HCT116 (cell line): ENCODE data around the gene XRN2. TPM values are rescaled to one million over a fixed set of nuclear protein-coding genes. Genes with fewer than 3 reads are reported as not detected.

ENCODE experiments used
- ATAC-seq: fragments of 200-7000 bp; cut with Tn5 transposase; 2 replicates; pipeline ENCODE4 v1.9.1; 2020; ENCODE audit warnings: mild to moderate bottlenecking, moderate library complexity
- BruUV-seq: library from RNA; stranded (reverse); fragments of 400-500 nt; replicated peaks from 2 replicates; lab custom pipeline; 2021; lab: Mats Ljungman, UMichigan
- CTCF ChIA-PET: fragments of 300-600 bp; sonication (Branson Sonifier 250); formaldehyde crosslinking; loops from one replicate; lab custom pipeline; 2021; ENCODE audit warnings: antibody characterized with exemption; lab: Charles Lee
- POLR2A ChIA-PET: fragments of 300-600, 350-600 bp; sonication (Branson Sonifier 250); formaldehyde crosslinking; loops from one replicate; lab custom pipeline; 2021; ENCODE audit warnings: antibody characterized with exemption; lab: Charles Lee
- RAD21 ChIA-PET, 2 experiments: fragments of 300-600 bp; sonication (Branson Sonifier 250); formaldehyde crosslinking; loops; one replicate each; lab custom pipeline; 2023; ENCODE audit warnings: low total read pairs in 2 of 2; ENCODE audit not compliant: uncharacterized antibody in 2 of 2, unreplicated experiment in 2 of 2, low non-redundant PET in 1 of 2; lab: Charles Lee
- DNase-seq: peaks from one replicate; pipeline ENCODE4 v3.0.0-alpha.2; 2010; ENCODE audit warnings: low read depth, low spot score
- H2AFZ ChIP-seq: fragments of 200-600 bp; shearing (Covaris generic), sonication (generic); 2 replicates; pipeline ENCODE4 v1.6.1; 2017; ENCODE audit warnings: low read depth, mixed run types, mixed read lengths, antibody characterized with exemption, low read length; ENCODE audit not compliant: poor library complexity, severe bottlenecking
- H3K27ac ChIP-seq: 2 replicates; pipeline ENCODE4 v1.5.1; 2012; ENCODE audit warnings: low read depth, low read length
- H3K27me3 ChIP-seq: fragments of 200-600 bp; sonication (generic); 2 replicates; pipeline ENCODE4 v1.6.1; 2016; ENCODE audit warnings: mixed run types, low read length, mixed read lengths; ENCODE audit not compliant: insufficient read depth
- H3K36me3 ChIP-seq, 2 experiments: fragments of 200-500 bp in 1 of 2; fragments of 200-600 bp in 1 of 2; sonication (Bioruptor generic) in 1 of 2; sonication (generic) in 1 of 2; 2 replicates each; pipeline versions ENCODE4 v1.5.1 to v1.6.1; 2014 to 2016; ENCODE audit warnings: low read length in 2 of 2, inconsistent platforms in 1 of 2, mixed read lengths in 1 of 2, mixed run types in 1 of 2; ENCODE audit not compliant: insufficient read depth in 2 of 2, control insufficient read depth in 1 of 2
- H3K4me1 ChIP-seq, 2 experiments: fragments of 200-600 bp in 1 of 2; sonication (generic) in 1 of 2; 2 replicates each; pipeline versions ENCODE4 v1.5.1 to v1.6.1; 2012 to 2017; ENCODE audit warnings: low read length in 2 of 2, inconsistent platforms in 1 of 2, mild to moderate bottlenecking in 1 of 2, mixed read lengths in 1 of 2, mixed run types in 1 of 2, moderate library complexity in 1 of 2; ENCODE audit not compliant: insufficient read depth in 2 of 2, control insufficient read depth in 1 of 2
- H3K4me2 ChIP-seq: fragments of 200-600 bp; sonication (generic); 2 replicates; pipeline ENCODE4 v1.6.1; 2017; ENCODE audit warnings: mixed run types, low read length, mixed read lengths
- H3K4me3 ChIP-seq, 2 experiments: fragments of 200-600 bp in 1 of 2; sonication (generic) in 1 of 2; replicated peaks in 1 of 2; 2 replicates each; pipeline ENCODE4 v1.5.1; 2011 to 2016; ENCODE audit warnings: low read length in 2 of 2, control low read depth in 1 of 2, low read depth in 1 of 2, mild to moderate bottlenecking in 1 of 2, mixed read lengths in 1 of 2, mixed run types in 1 of 2
- H3K79me2 ChIP-seq: fragments of 200-600 bp; sonication (generic); 2 replicates; pipeline ENCODE4 v1.6.1; 2017; ENCODE audit warnings: mild to moderate bottlenecking, mixed run types, low read length, moderate library complexity, mixed read lengths; ENCODE audit not compliant: insufficient read depth
- H3K9ac ChIP-seq: fragments of 200-600 bp; sonication (generic); 2 replicates; pipeline ENCODE4 v1.6.1; 2016; ENCODE audit warnings: low read length, mixed read lengths
- H3K9me2 ChIP-seq: fragments of 200-600 bp; sonication (generic), shearing (Covaris generic); 2 replicates; pipeline ENCODE4 v1.6.1; 2017; ENCODE audit warnings: mixed run types, mild to moderate bottlenecking, moderate library complexity; ENCODE audit not compliant: insufficient read depth
- H3K9me3 ChIP-seq, 2 experiments: fragments of 200-500 bp in 1 of 2; fragments of 200-600 bp in 1 of 2; sonication (Bioruptor generic) in 1 of 2; sonication (generic) in 1 of 2; 2 replicates each; pipeline ENCODE4 v1.6.1; 2014 to 2017; ENCODE audit warnings: low read length in 2 of 2, mixed read lengths in 2 of 2, inconsistent platforms in 1 of 2, low read depth in 1 of 2, mild to moderate bottlenecking in 1 of 2, mixed run types in 1 of 2, moderate library complexity in 1 of 2; ENCODE audit not compliant: control insufficient read depth in 1 of 2, insufficient read depth in 1 of 2
- H4K20me1 ChIP-seq: fragments of 200-600 bp; sonication (generic), shearing (Covaris generic); 2 replicates; pipeline ENCODE4 v1.6.1; 2017; ENCODE audit warnings: mixed run types, mild to moderate bottlenecking, moderate library complexity; ENCODE audit not compliant: insufficient read depth
- CBX3 ChIP-seq: IDR thresholded peaks from 2 replicates; pipeline ENCODE4 v1.6.1; 2012; ENCODE audit warnings: low read depth
- CEBPB ChIP-seq: IDR thresholded peaks from 2 replicates; pipeline ENCODE4 v1.6.1; 2012; ENCODE audit warnings: low read depth
- CTCF ChIP-seq, 3 experiments: fragments of 200-600 bp in 1 of 3; sonication (generic) in 1 of 3; IDR thresholded peaks in 2 of 3; conservative IDR thresholded peaks in 1 of 3; 2 replicates each; pipeline ENCODE4 v1.5.1; 2012 to 2017; ENCODE audit warnings: low read depth in 2 of 3, low read length in 2 of 3, antibody characterized with exemption in 1 of 3, borderline replicate concordance in 1 of 3, control low read depth in 1 of 3, mild to moderate bottlenecking in 1 of 3, mixed read lengths in 1 of 3, mixed run types in 1 of 3, moderate library complexity in 1 of 3; ENCODE audit not compliant: insufficient read depth in 1 of 3
- EGR1 ChIP-seq: IDR thresholded peaks from 2 replicates; pipeline ENCODE4 v1.6.1; 2012; ENCODE audit warnings: low read depth
- ELF1 ChIP-seq: IDR thresholded peaks from 2 replicates; pipeline ENCODE4 v1.6.1; 2012; ENCODE audit warnings: low read depth, borderline replicate concordance
- POLR2AphosphoS5 ChIP-seq: IDR thresholded peaks from 2 replicates; pipeline ENCODE4 v1.6.1; 2011; ENCODE audit warnings: mild to moderate bottlenecking, low read depth, low read length, moderate library complexity
- RAD21 ChIP-seq: IDR thresholded peaks from 2 replicates; pipeline ENCODE4 v1.6.1; 2012; ENCODE audit warnings: low read depth, mild to moderate bottlenecking
- SIN3A ChIP-seq: IDR thresholded peaks from 2 replicates; pipeline ENCODE4 v1.6.1; 2012; ENCODE audit warnings: low read depth
- SRF ChIP-seq: IDR thresholded peaks from 2 replicates; pipeline ENCODE4 v1.6.1; 2012; ENCODE audit warnings: low read depth
- TCF7L2 ChIP-seq: IDR thresholded peaks from 2 replicates; pipeline ENCODE4 v1.7.0; 2011; ENCODE audit warnings: borderline replicate concordance, inconsistent platforms; ENCODE audit not compliant: insufficient read depth, insufficient read length; ENCODE audit errors: extremely low read depth
- ZBTB33 ChIP-seq: IDR thresholded peaks from 2 replicates; pipeline ENCODE4 v1.6.1; 2011; ENCODE audit warnings: mild to moderate bottlenecking, low read length, moderate library complexity; ENCODE audit not compliant: insufficient replicate concordance; ENCODE audit errors: extremely low read depth
- ZFX ChIP-seq: fragments of 450-650 bp; IDR thresholded peaks from 2 replicates; pipeline ENCODE4 v1.6.1; 2017
- ZNF274 ChIP-seq: fragments of 200-500 bp; sonication (Bioruptor generic); IDR thresholded peaks from 2 replicates; pipeline ENCODE4 v1.6.1; 2014; ENCODE audit warnings: mild to moderate bottlenecking, low read depth, low read length, inconsistent platforms
- intact Hi-C: fragments of 100-400 bp; cut with micrococcal nuclease; formaldehyde crosslinking; loops from 2 replicates; pipeline ENCODE4 v1.10.0; 2022
- total RNA-seq: library from RNA; stranded (reverse); gene quantifications from one replicate; pipeline ENCODE4 v1.2.1, GENCODE V29; 2021; ENCODE audit not compliant: unreplicated experiment

Gene XRN2
- total RNA-seq, 1 experiment from 2014 or later: 101 TPM

- H3K4me3 ChIP-seq: no peak overlapping the region
- H3K4me2 ChIP-seq: no peak overlapping the region
- H3K9ac ChIP-seq: no peak overlapping the region
- no peak for ATAC-seq
- no peak for DNase-seq
- CTCF ChIA-PET: no interaction called here
- intact Hi-C loops: no loop called here
- H3K27me3 ChIP-seq: no peaks in the 10 kb centered on the region
- H4K20me1 ChIP-seq: peaks cover 38% of the 10 kb centered on the region
- H3K4me1 ChIP-seq: peaks cover 2 to 3% of the 10 kb centered on the region in 2 experiments; a peak in 3 of 4 replicates
- H3K27ac ChIP-seq: no peak overlapping the region
- BruUV-seq: no TSS peak
- H3K36me3 ChIP-seq: peaks cover 2 to 4% of the 10 kb centered on the region in 2 experiments; a peak in 1 of 4 replicates
- TF ChIP-seq POLR2AphosphoS5 (no peak), EGR1 (no peak), ZNF274 (no peak), CTCF (IDR thresholded peaks at IDR 0.05 in 2 of 3, conservative IDR thresholded peaks at IDR 0.05 in 1 of 3; ENCODE audit: borderline replicate concordance in 1 of 3, insufficient read depth in 1 of 3, low read depth in 2 of 3, low read length in 2 of 3) (no peak), ZBTB33 (no peak), CBX3 (no peak), RAD21 (no peak), SIN3A (no peak), ELF1 (no peak), TCF7L2 (no peak), SRF (no peak), ZFX (no peak), CEBPB (no peak)
- POLR2A ChIA-PET: no interaction called here
- no peak overlapping the region for H2AFZ ChIP-seq
- RAD21 ChIA-PET: no interaction called here
- H3K9me2 ChIP-seq: no peaks in the 10 kb centered on the region
- peaks cover 100% of the 10 kb centered on the region for H3K79me2 ChIP-seq
- H3K9me3 ChIP-seq: no peaks in the 10 kb centered on the region
Measured at GRCh38 chr20:21309678-21310467, 6.7 kb downstream of the XRN2 start.
